HCT116 (cell line): ENCODE measurements around the gene INAFM1. TPM values are rescaled to one million over a fixed set of nuclear protein-coding genes. Genes with fewer than 3 reads are reported as not detected.

Experiments used
- ATAC-seq: fragments of 200-7000 bp; cut with Tn5 transposase; 2 replicates; pipeline ENCODE4 v1.9.1; 2020; ENCODE audit warnings: mild to moderate bottlenecking, moderate library complexity
- BruUV-seq: library from RNA; stranded (reverse); fragments of 400-500 nt; replicated peaks from 2 replicates; lab custom pipeline; 2021; lab: Mats Ljungman, UMichigan
- CTCF ChIA-PET: fragments of 300-600 bp; sonication (Branson Sonifier 250); formaldehyde crosslinking; loops from one replicate; lab custom pipeline; 2021; ENCODE audit warnings: antibody characterized with exemption; lab: Charles Lee
- POLR2A ChIA-PET: fragments of 300-600, 350-600 bp; sonication (Branson Sonifier 250); formaldehyde crosslinking; loops from one replicate; lab custom pipeline; 2021; ENCODE audit warnings: antibody characterized with exemption; lab: Charles Lee
- RAD21 ChIA-PET, 2 experiments: fragments of 300-600 bp; sonication (Branson Sonifier 250); formaldehyde crosslinking; loops; one replicate each; lab custom pipeline; 2023; ENCODE audit warnings: low total read pairs in 2 of 2; ENCODE audit not compliant: uncharacterized antibody in 2 of 2, unreplicated experiment in 2 of 2, low non-redundant PET in 1 of 2; lab: Charles Lee
- DNase-seq: peaks from one replicate; pipeline ENCODE4 v3.0.0-alpha.2; 2010; ENCODE audit warnings: low read depth, low spot score
- H2AFZ ChIP-seq: fragments of 200-600 bp; shearing (Covaris generic), sonication (generic); 2 replicates; pipeline ENCODE4 v1.6.1; 2017; ENCODE audit warnings: low read depth, mixed run types, mixed read lengths, antibody characterized with exemption, low read length; ENCODE audit not compliant: poor library complexity, severe bottlenecking
- H3K27ac ChIP-seq: 2 replicates; pipeline ENCODE4 v1.5.1; 2012; ENCODE audit warnings: low read depth, low read length
- H3K27me3 ChIP-seq: fragments of 200-600 bp; sonication (generic); 2 replicates; pipeline ENCODE4 v1.6.1; 2016; ENCODE audit warnings: mixed run types, low read length, mixed read lengths; ENCODE audit not compliant: insufficient read depth
- H3K36me3 ChIP-seq, 2 experiments: fragments of 200-500 bp in 1 of 2; fragments of 200-600 bp in 1 of 2; sonication (Bioruptor generic) in 1 of 2; sonication (generic) in 1 of 2; 2 replicates each; pipeline versions ENCODE4 v1.5.1 to v1.6.1; 2014 to 2016; ENCODE audit warnings: low read length in 2 of 2, inconsistent platforms in 1 of 2, mixed read lengths in 1 of 2, mixed run types in 1 of 2; ENCODE audit not compliant: insufficient read depth in 2 of 2, control insufficient read depth in 1 of 2
- H3K4me1 ChIP-seq, 2 experiments: fragments of 200-600 bp in 1 of 2; sonication (generic) in 1 of 2; 2 replicates each; pipeline versions ENCODE4 v1.5.1 to v1.6.1; 2012 to 2017; ENCODE audit warnings: low read length in 2 of 2, inconsistent platforms in 1 of 2, mild to moderate bottlenecking in 1 of 2, mixed read lengths in 1 of 2, mixed run types in 1 of 2, moderate library complexity in 1 of 2; ENCODE audit not compliant: insufficient read depth in 2 of 2, control insufficient read depth in 1 of 2
- H3K4me2 ChIP-seq: fragments of 200-600 bp; sonication (generic); 2 replicates; pipeline ENCODE4 v1.6.1; 2017; ENCODE audit warnings: mixed run types, low read length, mixed read lengths
- H3K4me3 ChIP-seq, 2 experiments: fragments of 200-600 bp in 1 of 2; sonication (generic) in 1 of 2; replicated peaks in 1 of 2; 2 replicates each; pipeline ENCODE4 v1.5.1; 2011 to 2016; ENCODE audit warnings: low read length in 2 of 2, control low read depth in 1 of 2, low read depth in 1 of 2, mild to moderate bottlenecking in 1 of 2, mixed read lengths in 1 of 2, mixed run types in 1 of 2
- H3K79me2 ChIP-seq: fragments of 200-600 bp; sonication (generic); 2 replicates; pipeline ENCODE4 v1.6.1; 2017; ENCODE audit warnings: mild to moderate bottlenecking, mixed run types, low read length, moderate library complexity, mixed read lengths; ENCODE audit not compliant: insufficient read depth
- H3K9ac ChIP-seq: fragments of 200-600 bp; sonication (generic); 2 replicates; pipeline ENCODE4 v1.6.1; 2016; ENCODE audit warnings: low read length, mixed read lengths
- H3K9me2 ChIP-seq: fragments of 200-600 bp; sonication (generic), shearing (Covaris generic); 2 replicates; pipeline ENCODE4 v1.6.1; 2017; ENCODE audit warnings: mixed run types, mild to moderate bottlenecking, moderate library complexity; ENCODE audit not compliant: insufficient read depth
- H3K9me3 ChIP-seq, 2 experiments: fragments of 200-500 bp in 1 of 2; fragments of 200-600 bp in 1 of 2; sonication (Bioruptor generic) in 1 of 2; sonication (generic) in 1 of 2; 2 replicates each; pipeline ENCODE4 v1.6.1; 2014 to 2017; ENCODE audit warnings: low read length in 2 of 2, mixed read lengths in 2 of 2, inconsistent platforms in 1 of 2, low read depth in 1 of 2, mild to moderate bottlenecking in 1 of 2, mixed run types in 1 of 2, moderate library complexity in 1 of 2; ENCODE audit not compliant: control insufficient read depth in 1 of 2, insufficient read depth in 1 of 2
- H4K20me1 ChIP-seq: fragments of 200-600 bp; sonication (generic), shearing (Covaris generic); 2 replicates; pipeline ENCODE4 v1.6.1; 2017; ENCODE audit warnings: mixed run types, mild to moderate bottlenecking, moderate library complexity; ENCODE audit not compliant: insufficient read depth
- EGR1 ChIP-seq: IDR thresholded peaks from 2 replicates; pipeline ENCODE4 v1.6.1; 2012; ENCODE audit warnings: low read depth
- ELF1 ChIP-seq: IDR thresholded peaks from 2 replicates; pipeline ENCODE4 v1.6.1; 2012; ENCODE audit warnings: low read depth, borderline replicate concordance
- FOSL1 ChIP-seq: IDR thresholded peaks from 2 replicates; pipeline ENCODE4 v1.6.1; 2012; ENCODE audit warnings: low read depth
- RAD21 ChIP-seq: IDR thresholded peaks from 2 replicates; pipeline ENCODE4 v1.6.1; 2012; ENCODE audit warnings: low read depth, mild to moderate bottlenecking
- YY1 ChIP-seq: IDR thresholded peaks from 2 replicates; pipeline ENCODE4 v1.6.1; 2011; ENCODE audit warnings: low read length, low read depth, moderate library complexity, mild to moderate bottlenecking; ENCODE audit not compliant: insufficient replicate concordance; ENCODE audit errors: extremely low read depth
- ZFX ChIP-seq: fragments of 450-650 bp; IDR thresholded peaks from 2 replicates; pipeline ENCODE4 v1.6.1; 2017
- intact Hi-C: fragments of 100-400 bp; cut with micrococcal nuclease; formaldehyde crosslinking; loops from 2 replicates; pipeline ENCODE4 v1.10.0; 2022
- total RNA-seq: library from RNA; stranded (reverse); gene quantifications from one replicate; pipeline ENCODE4 v1.2.1, GENCODE V29; 2021; ENCODE audit not compliant: unreplicated experiment
- TF ChIP-seq, protein P1 (sequence below): IDR thresholded peaks from 2 replicates; pipeline ENCODE4 v1.6.1; 2011; ENCODE audit warnings: mild to moderate bottlenecking, low read length, moderate library complexity; ENCODE audit not compliant: insufficient replicate concordance; ENCODE audit errors: extremely low read depth
- TF ChIP-seq, protein P2 (sequence below), 3 experiments: fragments of 200-600 bp in 1 of 3; sonication (generic) in 1 of 3; IDR thresholded peaks in 2 of 3; conservative IDR thresholded peaks in 1 of 3; 2 replicates each; pipeline ENCODE4 v1.5.1; 2012 to 2017; ENCODE audit warnings: low read depth in 2 of 3, low read length in 2 of 3, antibody characterized with exemption in 1 of 3, borderline replicate concordance in 1 of 3, control low read depth in 1 of 3, mild to moderate bottlenecking in 1 of 3, mixed read lengths in 1 of 3, mixed run types in 1 of 3, moderate library complexity in 1 of 3; ENCODE audit not compliant: insufficient read depth in 1 of 3
- TF ChIP-seq, protein P3 (sequence below): IDR thresholded peaks from 2 replicates; pipeline ENCODE4 v1.6.1; 2012; ENCODE audit warnings: low read depth

The INAFM1 gene
- total RNA-seq, 1 experiment from 2014 or later, result 22.9 TPM

DNA sequence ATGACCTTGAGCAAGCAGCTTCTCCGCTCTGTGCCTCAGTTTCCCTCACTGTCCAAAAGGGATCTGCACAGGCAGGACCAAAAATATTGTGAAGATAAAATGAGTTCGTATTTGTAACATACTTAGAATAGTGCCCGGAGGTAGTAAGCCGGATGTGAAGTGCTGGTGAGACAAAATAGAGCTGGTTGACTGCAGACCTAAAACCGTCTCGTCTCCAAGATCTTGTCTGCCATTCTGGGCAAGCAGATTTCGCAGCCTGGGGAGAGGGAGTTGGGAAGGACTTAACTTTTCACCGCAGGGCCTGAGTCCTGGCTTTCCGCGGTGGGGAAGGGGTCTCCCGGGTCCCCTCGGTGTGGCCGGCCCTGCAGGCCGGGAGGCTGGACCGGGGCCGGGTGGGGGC lies 35.5 kb upstream of the INAFM1 start:
- no peaks in the 10 kb centered on the region for H3K79me2 ChIP-seq
- POLR2A ChIA-PET, result interaction anchor here (0.6 kb wide), 1 partner anchor 13 kb away, joined by 3 read pairs; no protein-coding TSS in a partner anchor

More for the DNA sequence above, 35.5 kb upstream of the INAFM1 start:
- DNase-seq (no peak), ATAC-seq (no peak)
- ChIA-PET CTCF (interaction anchor here (0.6 kb wide), 1 partner anchor 253 kb away, joined by 3 read pairs; no protein-coding TSS in a partner anchor), RAD21 (no interaction called here)
- Histone ChIP-seq H4K20me1 (no peaks in the 10 kb centered on the region), H3K9me3 (no peaks in the 10 kb centered on the region), H3K9ac (no peak overlapping the region), H3K9me2 (no peaks in the 10 kb centered on the region), H3K4me3 (no peak overlapping the region), H3K27ac (no peak overlapping the region), H3K27me3 (no peaks in the 10 kb centered on the region), H2AFZ (no peak overlapping the region), H3K4me2 (no peak overlapping the region), H3K36me3 (no peaks in the 10 kb centered on the region), H3K4me1 (peaks cover 23 to 34% of the 10 kb centered on the region in 2 experiments)
- BruUV-seq, result no TSS peak
- intact Hi-C loops, result no loop called here
- TF ChIP-seq, protein P1, sequence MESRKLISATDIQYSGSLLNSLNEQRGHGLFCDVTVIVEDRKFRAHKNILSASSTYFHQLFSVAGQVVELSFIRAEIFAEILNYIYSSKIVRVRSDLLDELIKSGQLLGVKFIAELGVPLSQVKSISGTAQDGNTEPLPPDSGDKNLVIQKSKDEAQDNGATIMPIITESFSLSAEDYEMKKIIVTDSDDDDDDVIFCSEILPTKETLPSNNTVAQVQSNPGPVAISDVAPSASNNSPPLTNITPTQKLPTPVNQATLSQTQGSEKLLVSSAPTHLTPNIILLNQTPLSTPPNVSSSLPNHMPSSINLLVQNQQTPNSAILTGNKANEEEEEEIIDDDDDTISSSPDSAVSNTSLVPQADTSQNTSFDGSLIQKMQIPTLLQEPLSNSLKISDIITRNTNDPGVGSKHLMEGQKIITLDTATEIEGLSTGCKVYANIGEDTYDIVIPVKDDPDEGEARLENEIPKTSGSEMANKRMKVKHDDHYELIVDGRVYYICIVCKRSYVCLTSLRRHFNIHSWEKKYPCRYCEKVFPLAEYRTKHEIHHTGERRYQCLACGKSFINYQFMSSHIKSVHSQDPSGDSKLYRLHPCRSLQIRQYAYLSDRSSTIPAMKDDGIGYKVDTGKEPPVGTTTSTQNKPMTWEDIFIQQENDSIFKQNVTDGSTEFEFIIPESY, result no peak
- no peak for TF ChIP-seq FOSL1
- TF ChIP-seq, protein P2, sequence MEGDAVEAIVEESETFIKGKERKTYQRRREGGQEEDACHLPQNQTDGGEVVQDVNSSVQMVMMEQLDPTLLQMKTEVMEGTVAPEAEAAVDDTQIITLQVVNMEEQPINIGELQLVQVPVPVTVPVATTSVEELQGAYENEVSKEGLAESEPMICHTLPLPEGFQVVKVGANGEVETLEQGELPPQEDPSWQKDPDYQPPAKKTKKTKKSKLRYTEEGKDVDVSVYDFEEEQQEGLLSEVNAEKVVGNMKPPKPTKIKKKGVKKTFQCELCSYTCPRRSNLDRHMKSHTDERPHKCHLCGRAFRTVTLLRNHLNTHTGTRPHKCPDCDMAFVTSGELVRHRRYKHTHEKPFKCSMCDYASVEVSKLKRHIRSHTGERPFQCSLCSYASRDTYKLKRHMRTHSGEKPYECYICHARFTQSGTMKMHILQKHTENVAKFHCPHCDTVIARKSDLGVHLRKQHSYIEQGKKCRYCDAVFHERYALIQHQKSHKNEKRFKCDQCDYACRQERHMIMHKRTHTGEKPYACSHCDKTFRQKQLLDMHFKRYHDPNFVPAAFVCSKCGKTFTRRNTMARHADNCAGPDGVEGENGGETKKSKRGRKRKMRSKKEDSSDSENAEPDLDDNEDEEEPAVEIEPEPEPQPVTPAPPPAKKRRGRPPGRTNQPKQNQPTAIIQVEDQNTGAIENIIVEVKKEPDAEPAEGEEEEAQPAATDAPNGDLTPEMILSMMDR (IDR thresholded peaks at IDR 0.05 in 2 of 3, conservative IDR thresholded peaks at IDR 0.05 in 1 of 3; ENCODE audit: borderline replicate concordance in 1 of 3, insufficient read depth in 1 of 3, low read depth in 2 of 3, low read length in 2 of 3), result no peak
- TF ChIP-seq YY1, result no peak
- no peak for TF ChIP-seq RAD21
- no peak for TF ChIP-seq ZFX
- TF ChIP-seq ELF1, result no peak
- TF ChIP-seq, protein P3, sequence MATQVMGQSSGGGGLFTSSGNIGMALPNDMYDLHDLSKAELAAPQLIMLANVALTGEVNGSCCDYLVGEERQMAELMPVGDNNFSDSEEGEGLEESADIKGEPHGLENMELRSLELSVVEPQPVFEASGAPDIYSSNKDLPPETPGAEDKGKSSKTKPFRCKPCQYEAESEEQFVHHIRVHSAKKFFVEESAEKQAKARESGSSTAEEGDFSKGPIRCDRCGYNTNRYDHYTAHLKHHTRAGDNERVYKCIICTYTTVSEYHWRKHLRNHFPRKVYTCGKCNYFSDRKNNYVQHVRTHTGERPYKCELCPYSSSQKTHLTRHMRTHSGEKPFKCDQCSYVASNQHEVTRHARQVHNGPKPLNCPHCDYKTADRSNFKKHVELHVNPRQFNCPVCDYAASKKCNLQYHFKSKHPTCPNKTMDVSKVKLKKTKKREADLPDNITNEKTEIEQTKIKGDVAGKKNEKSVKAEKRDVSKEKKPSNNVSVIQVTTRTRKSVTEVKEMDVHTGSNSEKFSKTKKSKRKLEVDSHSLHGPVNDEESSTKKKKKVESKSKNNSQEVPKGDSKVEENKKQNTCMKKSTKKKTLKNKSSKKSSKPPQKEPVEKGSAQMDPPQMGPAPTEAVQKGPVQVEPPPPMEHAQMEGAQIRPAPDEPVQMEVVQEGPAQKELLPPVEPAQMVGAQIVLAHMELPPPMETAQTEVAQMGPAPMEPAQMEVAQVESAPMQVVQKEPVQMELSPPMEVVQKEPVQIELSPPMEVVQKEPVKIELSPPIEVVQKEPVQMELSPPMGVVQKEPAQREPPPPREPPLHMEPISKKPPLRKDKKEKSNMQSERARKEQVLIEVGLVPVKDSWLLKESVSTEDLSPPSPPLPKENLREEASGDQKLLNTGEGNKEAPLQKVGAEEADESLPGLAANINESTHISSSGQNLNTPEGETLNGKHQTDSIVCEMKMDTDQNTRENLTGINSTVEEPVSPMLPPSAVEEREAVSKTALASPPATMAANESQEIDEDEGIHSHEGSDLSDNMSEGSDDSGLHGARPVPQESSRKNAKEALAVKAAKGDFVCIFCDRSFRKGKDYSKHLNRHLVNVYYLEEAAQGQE, result no peak
- TF ChIP-seq EGR1, result no peak
